NB4 (cell line): ENCODE measurements around the gene LMO2.

Experiments used
- MAX ChIP-seq: IDR thresholded peaks from 2 replicates; pipeline ENCODE4 v1.6.1; 2011; ENCODE audit warnings: low read depth, low read length
- MYC ChIP-seq: IDR thresholded peaks from 2 replicates; pipeline ENCODE4 v1.6.1; 2011; ENCODE audit warnings: low read depth, low read length
- POLR2A ChIP-seq: IDR thresholded peaks from 2 replicates; pipeline ENCODE4 v1.6.1; 2011; ENCODE audit warnings: mild to moderate bottlenecking; ENCODE audit not compliant: insufficient read length; ENCODE audit errors: extremely low read depth
- TF ChIP-seq, protein P1 (sequence below): IDR thresholded peaks from one replicate; pipeline ENCODE4 v1.5.1; 2012; ENCODE audit warnings: low read depth, low read length

GRCh38 chr11:33926671-33927552, 35.0 kb upstream of the LMO2 start:
- TF ChIP-seq, protein P1, sequence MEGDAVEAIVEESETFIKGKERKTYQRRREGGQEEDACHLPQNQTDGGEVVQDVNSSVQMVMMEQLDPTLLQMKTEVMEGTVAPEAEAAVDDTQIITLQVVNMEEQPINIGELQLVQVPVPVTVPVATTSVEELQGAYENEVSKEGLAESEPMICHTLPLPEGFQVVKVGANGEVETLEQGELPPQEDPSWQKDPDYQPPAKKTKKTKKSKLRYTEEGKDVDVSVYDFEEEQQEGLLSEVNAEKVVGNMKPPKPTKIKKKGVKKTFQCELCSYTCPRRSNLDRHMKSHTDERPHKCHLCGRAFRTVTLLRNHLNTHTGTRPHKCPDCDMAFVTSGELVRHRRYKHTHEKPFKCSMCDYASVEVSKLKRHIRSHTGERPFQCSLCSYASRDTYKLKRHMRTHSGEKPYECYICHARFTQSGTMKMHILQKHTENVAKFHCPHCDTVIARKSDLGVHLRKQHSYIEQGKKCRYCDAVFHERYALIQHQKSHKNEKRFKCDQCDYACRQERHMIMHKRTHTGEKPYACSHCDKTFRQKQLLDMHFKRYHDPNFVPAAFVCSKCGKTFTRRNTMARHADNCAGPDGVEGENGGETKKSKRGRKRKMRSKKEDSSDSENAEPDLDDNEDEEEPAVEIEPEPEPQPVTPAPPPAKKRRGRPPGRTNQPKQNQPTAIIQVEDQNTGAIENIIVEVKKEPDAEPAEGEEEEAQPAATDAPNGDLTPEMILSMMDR = no peak
- TF ChIP-seq POLR2A = no peak
- TF ChIP-seq MAX = no peak
- no peak for TF ChIP-seq MYC
